GM19467 (cell line): ENCODE data around the gene B4GALT3.

Source experiments
- ATAC-seq: cut with Tn5 transposase; IDR thresholded peaks from one replicate; pipeline ENCODE4 v1.9.1; 2021; ENCODE audit warnings: mild to moderate bottlenecking, moderate library complexity; ENCODE audit not compliant: unreplicated experiment

The B4GALT3 gene

GRCh38 chr1:161131523-161132409 is 45.5 kb downstream of the B4GALT3 start:
- no peak for ATAC-seq

- no peak for ATAC-seq
Observed at GRCh38 chr1:161130266-161130665, 47.0 kb downstream of the B4GALT3 start.

- no peak for ATAC-seq
Observed at GRCh38 chr1:161128591-161129420, 48.5 kb downstream of the B4GALT3 start.

GRCh38 chr1:161127649-161128048 is 49.7 kb downstream of the B4GALT3 start:
- no peak for ATAC-seq

GRCh38 chr1:161122967-161123366 is 54.3 kb downstream of the B4GALT3 start:
- no peak for ATAC-seq

GRCh38 chr1:161121834-161122233 is 55.5 kb downstream of the B4GALT3 start:
- no peak for ATAC-seq
